Ishikawa (cell line): ENCODE results near the gene MRPS15.

Source experiments
- EP300 ChIP-seq: IDR thresholded peaks from 2 replicates; pipeline ENCODE4 v1.6.1; 2012; ENCODE audit warnings: borderline replicate concordance
- FOXM1 ChIP-seq: IDR thresholded peaks from 2 replicates; pipeline ENCODE4 v1.6.1; 2012; ENCODE audit warnings: low read depth, borderline replicate concordance
- RAD21 ChIP-seq: IDR thresholded peaks from 2 replicates; pipeline ENCODE4 v1.6.1; 2012; ENCODE audit warnings: low read depth
- TAF1 ChIP-seq: IDR thresholded peaks from 2 replicates; pipeline ENCODE4 v1.6.1; 2012; ENCODE audit warnings: low read depth, mild to moderate bottlenecking
- USF1 ChIP-seq: IDR thresholded peaks from 2 replicates; pipeline ENCODE4 v1.6.1; 2012
- YY1 ChIP-seq: IDR thresholded peaks from 2 replicates; pipeline ENCODE4 v1.6.1; 2012; ENCODE audit warnings: low read depth
- ZBTB7A ChIP-seq: IDR thresholded peaks from 2 replicates; pipeline ENCODE4 v1.6.1; 2012; ENCODE audit warnings: low read depth

The MRPS15 gene

GRCh38 chr1:36406440-36406839, 57.7 kb downstream of the MRPS15 start:
- TF ChIP-seq ZBTB7A (no peak), USF1 (no peak), EP300 (no peak), RAD21 (no peak), FOXM1 (no peak), TAF1 (no peak), YY1 (no peak)
